Natural killer cell (primary cell): ENCODE measurements around the gene EEA1. TPM values are rescaled to one million over a fixed set of nuclear protein-coding genes. Genes with fewer than 3 reads are reported as not detected.
"Not testable (repeated sequence)": the region's sequence is repeated elsewhere in the genome, so short reads cannot be mapped to it uniquely, and the experiment has no call there.

Experiments used
- ATAC-seq, 3 donors: fragments of 150-1000 bp in 2 of 3; fragments of 200-7000 bp in 1 of 3; cut with Tn5 transposase; 1 replicate in 1 of 3; 2 replicates in 2 of 3; pipeline ENCODE4 v1.10.0; 2021; ENCODE audit warnings: mild to moderate bottlenecking in 2 of 3, moderate library complexity in 2 of 3
- DNase-seq, 2 donors: peaks; one replicate each; pipeline versions ENCODE4 v3.0.0 to v3.0.0-alpha.2; 2013 to 2021; ENCODE audit warnings: mixed read lengths in 1 of 2
- H3K27ac ChIP-seq: one replicate; pipeline ENCODE4 v1.5.1; 2013; ENCODE audit warnings: mild to moderate bottlenecking, low read length
- H3K27me3 ChIP-seq: one replicate; pipeline ENCODE4 v1.6.1; 2013; ENCODE audit warnings: low read length; ENCODE audit not compliant: control insufficient read depth, insufficient read depth
- H3K36me3 ChIP-seq: one replicate; pipeline ENCODE4 v1.6.1; 2013; ENCODE audit warnings: low read length; ENCODE audit not compliant: control insufficient read depth, insufficient read depth
- H3K4me1 ChIP-seq: one replicate; pipeline ENCODE4 v1.6.1; 2013; ENCODE audit warnings: low read length; ENCODE audit not compliant: control insufficient read depth, insufficient read depth
- H3K4me3 ChIP-seq: one replicate; pipeline ENCODE4 v1.5.1; 2013; ENCODE audit warnings: low read length
- H3K9me3 ChIP-seq: one replicate; pipeline ENCODE4 v1.6.1; 2013; ENCODE audit warnings: low read length; ENCODE audit not compliant: control insufficient read depth, insufficient read depth
- H3K27ac Mint-ChIP-seq, 2 donors: one replicate each; pipeline ENCODE4 v1.8.0; 2022; ENCODE audit warnings: mild to moderate bottlenecking in 2 of 2, mixed read lengths in 2 of 2, moderate library complexity in 1 of 2
- H3K27me3 Mint-ChIP-seq, 2 donors: one replicate each; pipeline ENCODE4 v1.8.0; 2022; ENCODE audit warnings: low read depth in 2 of 2, mixed read lengths in 2 of 2
- H3K36me3 Mint-ChIP-seq: one replicate; pipeline ENCODE4 v1.8.0; 2022; ENCODE audit warnings: mixed read lengths
- H3K4me1 Mint-ChIP-seq, 2 donors: one replicate each; pipeline ENCODE4 v1.8.0; 2022; ENCODE audit warnings: mixed read lengths in 2 of 2
- H3K4me3 Mint-ChIP-seq: one replicate; pipeline ENCODE4 v1.8.0; 2022; ENCODE audit warnings: mild to moderate bottlenecking, moderate library complexity, mixed read lengths
- H3K9me3 Mint-ChIP-seq, 2 donors: one replicate each; pipeline ENCODE4 v1.8.0; 2022; ENCODE audit warnings: mixed read lengths in 2 of 2
- CTCF ChIP-seq: fragments of 200-600 bp; IDR thresholded peaks from one replicate; pipeline ENCODE4 v1.8.0; 2022; ENCODE audit warnings: antibody characterized with exemption
- WGBS: methylation state at CpG from one replicate; pipeline ENCODE4 v1.1.7; 2013; ENCODE audit warnings: missing lambda C conversion rate; ENCODE audit not compliant: insufficient coverage; 5-methylcytosine and 5-hydroxymethylcytosine counted together
- intact Hi-C: fragments of 100-400 bp; cut with micrococcal nuclease; formaldehyde crosslinking; loops from one replicate; pipeline ENCODE4 v1.14.2; 2022
- total RNA-seq, 4 donors: library from RNA; stranded (reverse); fragments of 120-200 nt in 1 of 4; gene quantifications; one replicate each; pipeline versions ENCODE4 v1.2.3 to v1.2.4, GENCODE V29; 2013 to 2022

EEA1 gene
- total RNA-seq, 3 donors from 2014 or later (not counting 1 experiment from before 2014, with no cell fraction given) = 15.0 to 20.0 (median 15.0) TPM

- Histone ChIP-seq H3K27me3 (no peaks in the 10 kb centered on the region), H3K36me3 (no peaks in the 10 kb centered on the region), H3K27ac (no peak overlapping the region), H3K4me3 (no peak overlapping the region), H3K4me1 (peaks cover 12% of the 10 kb centered on the region), H3K9me3 (no peaks in the 10 kb centered on the region)
- TF ChIP-seq CTCF = no peak
- WGBS = 96% methylated on average over 3 of the region's 3 CpGs
- Mint-ChIP-seq H3K4me3 (peak overlapping the region; percentile 59), H3K36me3 (no peaks in the 10 kb centered on the region), H3K27ac (peak overlapping the region; percentile 47 to 73), H3K4me1 (peaks cover 34% of the 10 kb centered on the region in 2 donors), H3K9me3 (peaks cover 0 to 2% of the 10 kb centered on the region in 2 donors), H3K27me3 (peaks cover 5 to 7% of the 10 kb centered on the region in 2 donors)
- ATAC-seq (no peak), DNase-seq (no peak)
- intact Hi-C loops = no loop called here
These were observed 172.0 kb downstream of the EEA1 start for GRCh38 chr12:92756898-92757596.

- Histone ChIP-seq H3K36me3 (no peaks in the 10 kb centered on the region), H3K27ac (no peak overlapping the region), H3K27me3 (no peaks in the 10 kb centered on the region), H3K4me1 (peaks cover 12% of the 10 kb centered on the region), H3K4me3 (no peak overlapping the region), H3K9me3 (no peaks in the 10 kb centered on the region)
- intact Hi-C loops = no loop called here
- TF ChIP-seq CTCF = no peak
- H3K36me3 Mint-ChIP-seq = no peaks in the 10 kb centered on the region
- H3K27ac Mint-ChIP-seq = no peak overlapping the region
- H3K4me1 Mint-ChIP-seq = peaks cover 32% of the 10 kb centered on the region in 2 donors
- ATAC-seq (no peak), DNase-seq (no peak)
- peaks cover 0 to 2% of the 10 kb centered on the region in 2 donors for H3K9me3 Mint-ChIP-seq
- H3K4me3 Mint-ChIP-seq = no peak overlapping the region
- 90% methylated on average over 8 of the region's 10 CpGs for WGBS
- H3K27me3 Mint-ChIP-seq = peaks cover 0 to 2% of the 10 kb centered on the region in 2 donors
These were observed 174.9 kb downstream of the EEA1 start for GRCh38 chr12:92753976-92754885.

GRCh38 chr12:92749691-92750090 is 179.4 kb downstream of the EEA1 start:
- H3K27me3 Mint-ChIP-seq, DNase-seq, H3K4me1 ChIP-seq, H3K9me3 ChIP-seq, ATAC-seq, H3K4me1 Mint-ChIP-seq, H3K27me3 ChIP-seq, H3K36me3 Mint-ChIP-seq, H3K36me3 ChIP-seq, H3K4me3 ChIP-seq, H3K9me3 Mint-ChIP-seq, H3K27ac Mint-ChIP-seq, H3K27ac ChIP-seq, H3K4me3 Mint-ChIP-seq, intact Hi-C loops: not testable (repeated sequence)

GRCh38 chr12:92747151-92747550 is 181.9 kb downstream of the EEA1 start:
- ATAC-seq = no peak
- Mint-ChIP-seq H3K4me3 (no peak overlapping the region), H3K27me3 (peaks cover 2 to 7% of the 10 kb centered on the region in 2 donors), H3K4me1 (no peaks in the 10 kb centered on the region), H3K27ac (no peak overlapping the region), H3K9me3 (no peaks in the 10 kb centered on the region), H3K36me3 (no peaks in the 10 kb centered on the region)
- TF ChIP-seq CTCF = no peak
- no peak for DNase-seq
- Histone ChIP-seq H3K4me3 (no peak overlapping the region), H3K9me3 (no peaks in the 10 kb centered on the region), H3K4me1 (no peaks in the 10 kb centered on the region), H3K27ac (no peak overlapping the region), H3K36me3 (no peaks in the 10 kb centered on the region), H3K27me3 (no peaks in the 10 kb centered on the region)
- no CpG with 5 or more reads among the region's 1 CpG for WGBS
- intact Hi-C loops = no loop called here
